Stimulated activated CD4-positive, alpha-beta T cell treated with anti-CD3 and anti-CD28 coated beads, Interleukin-15, amount 100 ng/mL, for 24 hours (primary cell): ENCODE measurements around the gene ARHGEF16.

Experiments used
- DNase-seq: peaks from one replicate; pipeline ENCODE4 v3.0.0-alpha.2; 2020

The ARHGEF16 gene

GRCh38 chr1:3457910-3458883 is 3.7 kb downstream of the ARHGEF16 start:
- DNase-seq, result no peak

DNA sequence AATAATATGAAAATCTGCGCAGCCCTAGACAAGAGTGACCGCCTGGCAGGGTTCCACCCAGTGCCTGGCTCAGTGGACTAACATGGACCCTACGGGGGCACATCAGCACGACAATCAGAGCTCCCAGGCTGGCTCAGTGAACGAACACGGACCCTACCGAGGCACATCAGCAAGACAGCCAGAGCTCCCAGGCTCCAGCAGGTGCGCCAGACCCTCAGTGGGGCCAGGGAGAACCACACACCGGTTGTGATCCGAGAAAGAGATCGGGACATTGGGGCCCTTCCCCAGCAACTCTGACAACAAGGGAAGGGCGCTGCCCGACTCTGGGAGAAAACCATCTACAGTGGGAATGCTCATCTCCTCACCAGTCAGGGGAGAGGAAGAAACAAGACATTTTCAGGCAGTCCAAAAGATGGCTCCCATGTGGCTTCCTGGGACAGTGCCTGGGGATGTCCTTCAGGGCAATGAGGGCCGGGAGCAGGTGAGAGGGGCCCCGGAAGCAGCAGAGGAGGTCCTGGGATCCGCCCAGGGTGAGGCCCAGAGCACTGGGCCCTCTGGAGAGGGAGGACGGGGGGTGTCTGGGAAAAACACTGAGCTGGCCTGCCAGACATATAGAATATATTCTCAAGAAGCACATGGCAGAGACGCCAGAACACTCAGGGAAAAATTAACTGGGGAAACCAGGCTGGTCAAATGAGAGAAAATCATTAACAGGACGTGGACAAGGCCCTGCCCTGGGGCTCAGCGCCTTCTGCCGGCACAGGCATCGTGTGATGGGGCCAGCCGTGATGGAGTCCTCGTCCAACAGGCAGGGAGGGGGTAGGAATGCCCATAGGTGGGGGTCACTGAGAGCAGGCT is 4.8 kb downstream of the ARHGEF16 start:
- DNase-seq, result no peak

DNA sequence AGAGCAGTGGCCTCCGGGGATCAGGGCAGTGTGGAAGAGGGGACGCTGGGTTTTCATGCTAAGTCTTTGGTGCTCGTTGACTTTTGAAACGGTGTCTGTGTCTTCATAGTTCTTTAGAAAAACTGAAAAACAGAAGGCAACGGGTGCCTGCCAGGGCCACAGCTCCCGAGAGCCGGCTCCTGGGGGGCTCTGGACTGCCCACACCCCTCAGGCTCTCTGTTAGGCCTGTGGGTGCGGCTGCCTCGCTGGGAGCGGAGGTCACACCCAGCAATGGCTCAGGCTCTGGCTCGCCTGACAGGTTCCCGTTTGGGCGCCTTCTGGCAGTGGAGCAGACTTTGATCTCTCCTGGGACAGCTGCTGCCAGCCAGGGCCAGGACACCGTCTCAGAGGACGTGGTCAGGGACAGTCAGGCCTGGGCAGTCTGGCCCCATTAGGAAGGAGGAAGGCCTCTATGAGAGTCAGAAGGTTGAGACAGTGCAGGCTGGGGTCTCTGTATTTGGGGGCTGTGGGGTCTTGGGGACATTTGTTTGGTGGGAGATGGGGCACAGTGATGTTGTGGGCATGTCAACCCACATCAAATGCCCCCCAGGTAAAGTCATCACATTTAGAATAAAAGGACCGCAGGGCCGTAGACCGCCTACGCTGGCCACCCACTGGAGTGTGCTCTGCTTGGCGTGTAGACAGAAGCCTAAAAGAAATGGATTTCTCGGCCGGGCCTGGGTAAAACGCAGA is 5.6 kb downstream of the ARHGEF16 start:
- no peak for DNase-seq

DNA sequence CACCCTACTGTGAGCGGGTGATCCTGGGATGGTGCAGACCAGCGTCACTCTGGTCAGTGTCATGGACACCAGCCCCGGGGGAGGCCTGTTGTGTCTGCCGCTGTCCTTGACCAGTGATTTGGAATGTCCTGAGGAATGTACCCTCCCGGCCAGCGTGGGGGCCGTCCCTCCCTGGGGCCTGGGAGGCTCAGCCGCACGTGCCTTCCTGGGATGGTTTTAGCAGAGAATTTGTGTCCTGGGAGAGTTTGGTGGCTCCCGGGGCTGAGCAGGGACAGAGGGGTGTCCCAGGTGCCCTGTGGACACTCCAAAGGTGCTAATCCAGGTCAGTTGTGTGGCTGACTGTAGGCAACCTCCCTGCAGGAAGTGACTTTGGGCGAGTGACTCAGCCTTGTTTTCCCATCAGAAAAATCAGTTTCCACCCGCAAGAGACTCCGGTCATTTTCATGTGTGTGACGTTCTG is 6.2 kb downstream of the ARHGEF16 start:
- DNase-seq, result no peak

DNA sequence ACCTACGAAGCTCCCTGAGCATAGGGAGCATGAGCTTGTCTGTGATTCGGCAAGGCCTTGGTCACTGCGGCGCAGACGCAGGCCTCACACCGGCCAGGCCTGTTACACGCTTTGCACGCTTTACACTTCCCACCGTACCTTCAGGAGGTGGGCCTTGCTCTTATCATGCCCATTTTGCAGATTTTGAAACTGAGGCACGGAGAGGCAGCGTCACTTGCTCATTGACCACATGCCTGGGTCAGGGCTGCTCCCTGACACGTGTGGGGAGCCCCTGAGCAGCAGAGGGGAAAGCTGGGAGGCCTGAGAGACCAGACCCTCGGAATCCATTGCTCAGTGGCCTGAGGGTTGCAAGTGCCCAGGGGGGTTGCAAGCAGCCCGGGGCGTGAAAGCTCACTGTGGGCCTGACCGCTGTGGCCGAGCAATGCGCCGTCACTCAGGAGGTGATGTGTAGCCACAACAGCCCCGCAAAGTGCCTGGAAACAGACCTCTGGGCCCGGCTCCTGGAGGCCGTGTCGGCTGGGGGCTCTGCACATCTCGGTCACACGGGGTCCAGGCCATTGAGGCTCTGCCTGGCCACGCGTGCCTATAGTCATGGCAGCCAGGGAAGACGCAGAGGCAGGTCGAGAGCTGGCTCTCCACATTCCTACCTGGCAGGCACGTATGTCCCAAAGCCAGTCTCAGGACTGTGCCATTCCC is 6.9 kb downstream of the ARHGEF16 start:
- no peak for DNase-seq

GRCh38 chr1:3461934-3462275 is 7.4 kb downstream of the ARHGEF16 start:
- no peak for DNase-seq

- DNase-seq, result no peak
Measured at GRCh38 chr1:3462356-3463012, 8.0 kb downstream of the ARHGEF16 start.

- DNase-seq, result no peak
Measured at GRCh38 chr1:3463013-3463385, 8.5 kb downstream of the ARHGEF16 start.

- no peak for DNase-seq
Measured at GRCh38 chr1:3463408-3463863, 9.0 kb downstream of the ARHGEF16 start.

DNA sequence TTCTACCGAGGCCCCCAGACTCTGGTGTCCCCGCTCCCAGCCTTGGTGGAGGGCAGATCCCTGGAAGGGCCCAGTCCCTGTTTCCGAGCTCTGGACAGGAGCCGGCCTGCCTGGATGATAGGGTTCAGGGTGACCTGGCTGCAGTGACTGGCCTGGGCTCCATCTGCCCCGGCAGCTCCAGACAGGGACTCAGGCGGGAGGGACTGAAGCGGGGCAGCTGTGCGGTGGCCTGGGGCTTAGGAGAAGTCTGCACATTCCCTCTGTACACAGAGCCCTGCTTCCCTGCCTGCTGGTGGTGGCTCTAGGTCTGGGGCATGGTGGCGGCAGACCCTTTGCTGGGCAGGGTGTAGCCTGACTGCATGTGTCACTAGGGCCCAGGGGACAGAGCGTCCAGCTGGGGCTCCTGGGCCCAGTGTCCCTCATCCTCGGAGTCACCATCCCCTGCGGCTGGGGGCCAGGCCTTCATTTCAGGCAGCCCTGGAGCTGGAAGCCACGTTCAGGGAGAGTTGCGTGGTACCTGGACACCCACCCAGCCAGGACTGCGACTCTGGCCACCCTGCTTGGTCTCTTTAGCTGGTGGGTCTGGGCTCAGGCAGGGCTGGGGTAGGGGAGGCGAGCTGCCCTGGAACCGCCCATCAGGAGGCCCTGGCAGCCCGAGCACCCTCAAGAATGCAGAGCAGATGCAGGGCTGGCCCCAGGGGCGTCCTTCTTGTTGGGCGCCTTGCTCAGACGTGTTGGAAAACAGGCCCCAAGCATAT is 9.6 kb downstream of the ARHGEF16 start:
- DNase-seq, result peak; percentile 0

DNA sequence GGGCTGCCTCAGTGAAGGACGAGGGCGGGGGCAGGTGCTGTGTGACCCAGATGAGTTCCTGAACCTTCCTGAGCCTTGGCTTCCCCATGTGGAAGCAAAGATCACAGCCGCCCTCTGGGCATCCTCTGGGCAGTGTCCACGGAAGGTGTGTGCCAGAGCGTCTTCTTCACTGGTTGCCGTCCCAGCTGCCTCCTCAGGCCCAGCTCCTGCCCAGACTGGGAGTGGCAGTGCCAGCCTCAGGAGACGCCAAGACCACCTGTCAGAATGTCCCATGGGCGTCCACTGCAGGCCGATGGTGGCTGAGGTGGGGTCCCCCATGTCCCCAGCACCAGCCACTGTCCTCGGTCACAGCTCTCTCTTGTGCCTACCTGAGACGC is 10.2 kb downstream of the ARHGEF16 start:
- no peak for DNase-seq

- peak; percentile 0 for DNase-seq
Measured at GRCh38 chr1:3465091-3465934, 10.8 kb downstream of the ARHGEF16 start.

DNA sequence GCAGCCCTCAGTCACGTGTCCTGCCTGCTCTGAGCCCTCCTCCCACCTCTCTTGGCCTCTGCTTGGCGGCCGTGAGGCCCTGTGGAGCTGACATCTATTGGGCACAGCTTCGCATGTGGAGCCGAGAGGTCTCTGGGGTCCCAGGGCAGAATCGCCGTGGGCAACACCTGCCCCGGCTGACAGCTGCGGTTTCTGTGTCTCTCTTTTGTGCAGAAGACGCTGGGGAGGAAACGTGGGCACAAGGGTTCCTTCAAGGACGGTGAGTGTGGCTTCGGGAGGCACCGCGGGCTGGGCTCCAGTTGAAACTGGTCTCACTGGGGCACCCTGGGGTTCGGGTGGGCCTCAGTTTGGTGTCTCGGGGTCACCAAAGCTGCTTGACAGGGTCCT is 11.5 kb downstream of the ARHGEF16 start:
- DNase-seq, result peak; percentile 2

DNA sequence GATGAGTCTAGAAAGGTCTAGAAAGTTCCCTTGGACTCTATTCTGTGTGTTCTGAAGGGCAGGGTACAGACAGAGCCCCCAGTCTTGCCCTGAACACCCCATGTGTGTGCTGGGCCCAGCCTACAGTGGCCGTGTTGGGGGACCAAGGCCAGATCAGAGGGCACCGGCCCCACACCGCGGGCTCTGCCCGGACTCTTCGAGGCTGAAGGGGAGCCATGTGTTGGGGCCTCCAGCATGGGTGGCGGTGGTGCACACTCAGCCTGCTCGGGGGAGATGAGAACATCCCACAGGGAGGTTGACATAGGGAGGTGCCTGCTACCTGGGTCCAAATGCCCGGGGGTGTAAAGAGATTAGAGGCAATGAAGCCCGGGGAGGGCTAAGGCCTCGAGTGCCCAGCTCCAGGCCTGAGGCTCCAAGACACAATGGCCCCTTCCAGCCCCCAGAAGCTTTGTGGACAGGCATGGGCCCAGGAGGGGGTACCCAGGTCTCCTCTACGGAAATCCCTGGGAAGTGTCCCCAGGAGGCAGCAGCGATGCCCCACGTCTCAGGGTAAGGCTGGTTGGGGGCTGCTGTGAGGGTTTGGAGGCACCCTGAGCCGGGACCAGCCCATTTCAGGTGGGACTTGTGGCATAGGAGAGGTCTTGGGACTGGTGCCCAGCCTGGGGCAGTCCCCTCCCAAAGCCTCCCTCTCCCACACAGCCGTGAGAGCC is 12.1 kb downstream of the ARHGEF16 start:
- peak; percentile 0 for DNase-seq

- peak; percentile 1 for DNase-seq
Measured at GRCh38 chr1:3467096-3468036, 12.9 kb downstream of the ARHGEF16 start.

- no peak for DNase-seq
Measured at GRCh38 chr1:3468236-3469103, 14.0 kb downstream of the ARHGEF16 start.
